Measurements from ENCODE around the gene MLLT10. TPM values are rescaled to one million over a fixed set of nuclear protein-coding genes. Genes with fewer than 3 reads are reported as not detected.
A peak's percentile ranks its signal among the peaks of the same experiment; 100 is the strongest.

The MLLT10 gene
- total RNA-seq (2021; fragmentation: NEBNext Ultra II Directional; extraction: Animal tissue kit (Norgen Biotek cat#: 25700)) (53.1 and 56.9 TPM in 2 replicates), polyA plus RNA-seq (2011; rRNA removed) (36.1 and 62.1 TPM in 2 replicates), polyA minus RNA-seq (2011; rRNA and poly(A)+ RNA removed) (123 and 154 TPM in 2 replicates)
- 51.8 TPM for polyA plus RNA-seq (2011; cell fraction: cytosol; rRNA removed)
- 65.3 TPM for polyA plus RNA-seq (2011; cell fraction: nucleus; rRNA removed)
- polyA plus RNA-seq (2012, experiment 1 of 2), result 34.7 to 47.4 TPM (median 38.7 TPM) in 4 replicates
- polyA plus RNA-seq (2012, experiment 2 of 2), result 7.2 TPM
- 28.1 TPM for polyA plus RNA-seq (2013, experiment 1 of 2)
- polyA plus RNA-seq (2013, experiment 2 of 2), result 31.0 TPM
- polyA minus RNA-seq (2011; cell fraction: cytosol; rRNA and poly(A)+ RNA removed), result 34.3 TPM
- 116 TPM for polyA minus RNA-seq (2011; cell fraction: nucleus; rRNA and poly(A)+ RNA removed)
- long read RNA-seq, experiment 1, partial matches to known transcripts, result 16 of 26 reads
- long read RNA-seq, experiment 1, other reads (novel, unspliced or antisense), result 9 of 26 reads
- long read RNA-seq, experiment 2, transcript MLLT10-205 (4 exons, 1,136 nt), result major isoform, 6 of 27 reads
- long read RNA-seq, experiment 2, partial matches to known transcripts, result 10 of 27 reads
- long read RNA-seq, experiment 2, other reads (novel, unspliced or antisense), result 10 of 27 reads

DNA sequence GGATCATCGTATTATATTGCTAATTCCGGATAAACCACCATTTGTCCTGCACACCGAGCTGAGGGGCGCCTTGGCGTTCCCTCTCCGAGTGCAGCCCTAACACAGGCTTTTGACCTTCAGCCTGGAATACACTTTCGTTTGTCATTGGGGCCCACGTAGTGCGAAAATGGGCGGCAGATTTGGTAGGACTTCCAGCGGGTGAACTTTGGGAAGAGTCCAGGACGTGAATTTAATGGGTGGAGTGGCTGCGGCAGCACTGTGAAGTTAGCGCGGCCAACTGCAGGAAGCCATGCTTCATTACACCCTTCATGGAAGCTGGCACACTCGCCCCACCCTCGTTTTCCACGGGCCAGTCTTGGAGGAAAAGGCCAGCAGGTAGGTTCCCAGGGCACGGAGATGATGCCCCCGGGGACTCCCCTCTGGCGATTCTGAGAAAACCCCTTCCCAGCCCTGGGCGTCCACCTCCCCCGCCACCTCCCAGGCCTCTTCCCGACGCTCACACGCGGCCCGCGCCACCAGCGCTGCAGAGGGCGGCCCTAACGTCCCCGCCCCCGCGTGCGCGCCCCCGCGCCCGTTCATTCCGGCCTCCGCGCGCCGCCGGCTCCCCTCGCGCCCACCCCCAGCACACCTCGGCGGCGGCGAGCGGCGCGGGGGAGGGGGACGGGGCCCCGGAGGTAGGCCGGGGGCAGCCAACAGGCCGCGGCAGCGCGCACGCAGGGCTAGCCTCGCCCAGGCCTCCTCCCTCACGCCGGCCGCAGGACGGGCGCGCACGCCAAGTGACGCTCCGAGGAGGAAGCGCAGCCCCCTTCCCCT lies at the start of gene MLLT10:
MLLT10 (plus strand) TSS at position 766 of the 813 bp plus-strand sequence. CDS start 413 bp downstream, outside the sequence.
- Histone ChIP-seq H3K27ac (ENCODE audit: low read depth, low read length) (peak within 1 kb of the TSS; percentile 89), H3K23me2 (ENCODE audit: low read depth, low read length) (peaks cover 6% of the 10 kb centered on the region; the same call in 1 of the 2 replicates), H4K8ac (ENCODE audit: extremely low read depth, insufficient read depth, low read length) (peak within 1 kb of the TSS; percentile 94), H2AFZ (ENCODE audit: low read length) (no peak within 1 kb of the TSS), H3K4ac (replicated peaks; ENCODE audit: insufficient read length, low read depth, low read length) (peak within 1 kb of the TSS; percentile 97), H4K5ac (ENCODE audit: insufficient read length, low read depth, low read length) (peak within 1 kb of the TSS; percentile 97), H3K56ac (replicated peaks; ENCODE audit: insufficient read length, low read depth, low read length) (peak within 1 kb of the TSS; percentile 97), H3K9me3 (ENCODE audit: insufficient read depth in 2 of 2, low read depth in 1 of 2, low read length in 1 of 2) (no peaks in the 10 kb centered on the region), H4K20me1 (replicated peaks in 1 of 2; ENCODE audit: control insufficient read depth in 1 of 2, insufficient read depth in 2 of 2, low read length in 2 of 2) (no peaks in the 10 kb centered on the region), H3K4me2 (ENCODE audit: insufficient read depth in 1 of 2, low read depth in 2 of 2, low read length in 2 of 2) (peak within 1 kb of the TSS; percentile 78 to 82), H3K36me3 (ENCODE audit: control insufficient read depth in 2 of 4, insufficient read depth in 4 of 4, low read length in 3 of 4) (peaks cover 2 to 22% (median 3%) of the 10 kb centered on the region in 4 experiments; a peak in 5 of 8 replicates), H3K9ac (replicated peaks in 1 of 4; ENCODE audit: extremely low read depth in 1 of 4, low read depth in 3 of 4, low read length in 3 of 4) (peak within 1 kb of the TSS; percentile 40 to 88 (median 82)), H2BK120ac (replicated peaks; ENCODE audit: low read depth, low read length) (peak within 1 kb of the TSS; percentile 55), H4K91ac (replicated peaks; ENCODE audit: insufficient read length, low read length) (peak within 1 kb of the TSS; percentile 86), H3K27me3 (replicated peaks in 1 of 4; ENCODE audit: control insufficient read depth in 3 of 4, extremely low read depth in 1 of 4, insufficient read depth in 3 of 4, low read length in 3 of 4) (no peaks in the 10 kb centered on the region), H2BK20ac (ENCODE audit: low read length) (no peak within 1 kb of the TSS), H3K79me1 (ENCODE audit: low read depth, low read length) (peaks cover 3% of the 10 kb centered on the region; the same call in 1 of the 2 replicates), H2AK5ac (ENCODE audit: low read depth, low read length) (no peak within 1 kb of the TSS), H3K23ac (ENCODE audit: insufficient read length) (no peak within 1 kb of the TSS), H3K4me1 (replicated peaks in 1 of 4; ENCODE audit: control insufficient read depth in 3 of 4, insufficient read depth in 4 of 4, low read length in 3 of 4) (peaks cover 0 to 9% (median 5%) of the 10 kb centered on the region in 4 experiments; a peak in 5 of 7 replicates), H2BK5ac (ENCODE audit: low read depth, low read length) (peak within 1 kb of the TSS; percentile 90), H3K18ac (ENCODE audit: extremely low read depth, low read length) (peak within 1 kb of the TSS; percentile 88), H2BK12ac (ENCODE audit: low read depth, low read length) (peak within 1 kb of the TSS; percentile 78), H3K4me3 (ENCODE audit: extremely low read depth in 1 of 4, insufficient read depth in 2 of 4, low read depth in 3 of 4, low read length in 4 of 4) (peak within 1 kb of the TSS; percentile 63 to 72 (median 66)), H3K79me2 (ENCODE audit: control insufficient read depth in 1 of 2, insufficient read depth in 2 of 2, low read length in 2 of 2) (peaks cover 4 to 75% of the 10 kb centered on the region in 2 experiments; a peak in 3 of 4 replicates), H3K14ac (ENCODE audit: insufficient read length) (no peak within 1 kb of the TSS), H2BK15ac (ENCODE audit: low read length) (no peak within 1 kb of the TSS)
- peak; percentile 91 to 93 for DNase-seq (ENCODE audit: low read depth in 1 of 2, low spot score in 2 of 2)
- WGBS, 2 experiments (ENCODE audit: extremely low coverage in 1 of 2, insufficient coverage in 1 of 2, insufficient read length in 1 of 2, insufficient replicate concordance in 2 of 2, low coverage in 1 of 2, low lambda C conversion rate in 2 of 2, missing lambda C conversion rate in 1 of 2), result 3% methylated on average over 36 of the region's 74 CpGs; no CpG with 5 or more reads in 1 of the 2 experiments
- POLR2A ChIA-PET (ENCODE audit: partially characterized antibody), result interaction anchor here (0.9 to 2.8 kb wide), 11 partner anchors 8 to 187 kb away, joined by 3 to 18 read pairs (median 4); partner anchors contain the start of gene SKIDA1
- CTCF ChIA-PET (ENCODE audit: partially characterized antibody), result interaction anchor here (0.6 kb wide), 1 partner anchor 15 kb away, joined by 5 read pairs; no protein-coding TSS in a partner anchor
- FAIRE-seq, result no peak
- no peak for TF ChIP-seq SIX5 (IDR thresholded peaks at IDR 0.05; ENCODE audit: low read depth, low read length)
- TF ChIP-seq TAF1 (IDR thresholded peaks at IDR 0.05; ENCODE audit: low read depth, low read length), result peak; percentile 64; the same call in 1 of the 2 replicates
- no peak for TF ChIP-seq CEBPB (IDR thresholded peaks at IDR 0.05; ENCODE audit: low read depth, low read length)
- TF ChIP-seq BACH1 (IDR thresholded peaks at IDR 0.05; ENCODE audit: low read length), result peak; percentile 53; the same call in 1 of the 2 replicates
- no peak for TF ChIP-seq RFX5 (IDR thresholded peaks at IDR 0.05; ENCODE audit: borderline replicate concordance, low read depth, low read length)
- TF ChIP-seq NRF1 (IDR thresholded peaks at IDR 0.05; ENCODE audit: low read depth, low read length), result no peak
- peak; percentile 78; the same call in 1 of the 2 replicates for TF ChIP-seq RBBP5 (IDR thresholded peaks at IDR 0.05; ENCODE audit: borderline replicate concordance, low read depth, low read length)
- TF ChIP-seq TEAD4 (IDR thresholded peaks at IDR 0.05; ENCODE audit: low read depth, low read length), result no peak
- TF ChIP-seq JUN (IDR thresholded peaks at IDR 0.05; ENCODE audit: low read depth, low read length), result no peak
